ENCODE results near the gene U2AF2. TPM values are rescaled to one million over a fixed set of nuclear protein-coding genes. Genes with fewer than 3 reads are reported as not detected.

The U2AF2 gene
- total and polyA plus RNA-seq, 3 experiments from 2014 or later, result 9.5 to 386 (median 374) TPM

DNA sequence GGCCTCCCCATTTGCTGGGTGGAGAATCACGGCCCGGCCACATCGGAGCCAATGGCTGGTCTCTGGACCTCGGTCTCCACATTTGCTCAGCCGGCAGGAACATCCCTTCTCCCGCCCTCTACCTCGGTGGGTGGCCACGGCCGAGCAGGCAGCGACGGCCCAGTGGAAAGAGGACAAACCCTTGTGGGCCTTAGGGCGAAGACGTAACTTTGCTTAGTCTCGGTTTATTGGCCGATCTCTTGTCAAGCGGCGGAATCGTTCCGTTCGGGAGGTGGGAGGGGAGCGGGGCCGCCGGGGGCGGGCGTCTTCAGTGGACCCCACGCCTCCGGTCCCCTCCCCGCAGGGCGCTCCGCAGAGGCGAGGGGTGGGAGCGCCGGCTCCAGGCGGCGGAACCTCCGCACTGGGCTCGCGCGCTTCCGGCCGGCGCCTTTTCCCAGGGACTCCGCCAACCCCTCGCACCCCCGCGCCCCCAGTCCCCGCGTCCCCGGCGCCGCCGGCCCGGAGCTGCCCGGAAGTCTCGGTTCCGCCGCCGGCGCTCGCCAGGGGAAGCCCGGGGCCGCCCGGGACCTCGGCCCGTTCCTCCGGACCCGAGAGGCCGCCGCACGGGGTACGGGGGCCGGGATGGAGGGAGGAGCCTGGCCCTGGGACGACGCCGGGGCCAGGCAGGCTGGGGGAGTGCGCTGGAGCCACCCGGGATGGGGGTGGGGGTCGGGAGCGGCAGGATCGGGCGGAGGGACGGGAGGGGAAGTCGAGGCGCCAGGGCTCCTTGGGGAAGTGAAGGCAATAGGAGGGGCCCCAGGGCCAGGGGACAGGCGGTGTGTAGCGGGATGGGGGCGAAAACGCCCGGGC, 14.0 kb upstream of the U2AF2 start, which contains the start of gene ZNF580:
ZNF580 (plus strand) TSS at position 426 of the 849 bp plus-strand sequence. CDS start 1,507 bp downstream, outside the sequence.
- DNase-seq, result peak in 4 of 5 donors; percentile 41 to 69 (median 52)
- peak within 1 kb of the TSS; percentile 95 for H3K4me3 ChIP-seq (ENCODE audit: low read length)
- H3K27ac Mint-ChIP-seq, result peak within 1 kb of the TSS; percentile 84 to 98 (median 92)
- H3K36me3 ChIP-seq (ENCODE audit: insufficient read depth, low read length), result peaks cover 4% of the 10 kb centered on the region
- no peaks in the 10 kb centered on the region for H3K9me3 ChIP-seq (ENCODE audit: low read length)
- ChIA-PET POLR2A (interaction anchor here (1.9 to 2.2 kb wide), 2 partner anchors 14 to 16 kb away, joined by 10 to 11 read pairs; partner anchors contain the start of genes U2AF2 and ZNF784), CTCF (interaction anchor here (1.0 to 2.3 kb wide), 2 partner anchors 9 to 137 kb away, joined by 4 to 9 read pairs; no protein-coding TSS in a partner anchor)
- peaks cover 0 to 3% (median 0%) of the 10 kb centered on the region in 5 donors for H3K9me3 Mint-ChIP-seq
- H3K27me3 ChIP-seq (ENCODE audit: insufficient read depth, low read length, poor library complexity, severe bottlenecking), result no peaks in the 10 kb centered on the region
- H3K36me3 Mint-ChIP-seq, result peaks cover 3 to 34% (median 8%) of the 10 kb centered on the region in 3 donors
- H3K4me1 ChIP-seq (ENCODE audit: insufficient read depth, low read length), result peaks cover 49% of the 10 kb centered on the region
- peaks cover 58 to 79% (median 71%) of the 10 kb centered on the region in 3 donors for H3K4me1 Mint-ChIP-seq
- peak within 1 kb of the TSS; percentile 69 for H3K27ac ChIP-seq (ENCODE audit: low read depth, low read length)
- peaks cover 0 to 3% of the 10 kb centered on the region in 2 donors for H3K27me3 Mint-ChIP-seq
- peak within 1 kb of the TSS; percentile 84 to 97 (median 92) for H3K4me3 Mint-ChIP-seq

DNA sequence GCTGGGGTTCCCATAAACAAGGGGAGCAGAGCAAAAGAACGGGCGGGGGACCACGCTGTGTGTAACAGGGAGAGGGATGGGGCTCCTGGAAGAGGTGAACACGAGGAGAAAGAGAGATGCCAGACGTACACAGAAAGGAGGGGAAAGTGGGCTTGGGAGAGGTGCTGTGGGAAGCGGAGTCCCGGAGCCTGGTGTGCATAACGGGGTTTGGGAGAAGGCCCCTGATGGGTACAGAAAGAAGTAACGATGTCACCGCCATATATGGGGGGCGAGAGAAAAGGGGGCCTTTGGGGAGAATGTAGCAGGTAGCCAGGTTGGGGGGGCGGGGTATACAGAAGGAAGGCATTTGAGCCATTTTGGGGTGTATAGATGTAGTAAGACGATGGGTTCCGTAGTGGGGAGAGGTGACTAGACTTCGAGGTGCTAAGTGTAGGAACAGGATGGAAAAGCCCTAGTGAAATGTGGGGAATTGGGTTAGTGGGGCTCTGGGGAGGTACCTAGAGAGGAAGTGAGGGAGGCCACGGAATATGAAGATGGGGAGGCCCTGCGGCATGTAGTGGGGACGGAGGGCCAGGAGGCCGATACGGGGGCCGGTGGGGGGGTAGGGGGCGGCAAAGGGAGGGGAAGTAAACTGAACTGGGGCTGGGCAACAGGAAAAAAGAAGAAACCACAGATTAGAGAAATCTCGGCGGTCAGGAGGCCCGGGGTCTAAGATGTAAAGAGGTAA, 13.2 kb upstream of the U2AF2 start:
- Histone ChIP-seq H3K4me1 (ENCODE audit: insufficient read depth, low read length) (peaks cover 41% of the 10 kb centered on the region), H3K27me3 (ENCODE audit: insufficient read depth, low read length, poor library complexity, severe bottlenecking) (no peaks in the 10 kb centered on the region), H3K4me3 (ENCODE audit: low read length) (peak overlapping the region; percentile 95), H3K27ac (ENCODE audit: low read depth, low read length) (peak overlapping the region; percentile 69), H3K9me3 (ENCODE audit: low read length) (no peaks in the 10 kb centered on the region), H3K36me3 (ENCODE audit: insufficient read depth, low read length) (peaks cover 4% of the 10 kb centered on the region)
- H3K27ac Mint-ChIP-seq, result peak overlapping the region; percentile 84 to 97 (median 90)
- no peaks in the 10 kb centered on the region for H3K27me3 Mint-ChIP-seq
- H3K9me3 Mint-ChIP-seq, result peaks cover 0 to 3% (median 0%) of the 10 kb centered on the region in 5 donors
- peaks cover 50 to 71% (median 63%) of the 10 kb centered on the region in 3 donors for H3K4me1 Mint-ChIP-seq
- DNase-seq, result peak in 3 of 5 donors; percentile 36 to 56 (median 39)
- H3K36me3 Mint-ChIP-seq, result peaks cover 3 to 27% (median 6%) of the 10 kb centered on the region in 3 donors
- ChIA-PET CTCF (interaction anchor here (1.7 to 1.9 kb wide), 2 partner anchors 10 to 11 kb away, joined by 9 to 14 read pairs; no protein-coding TSS in a partner anchor), POLR2A (interaction anchor here (0.7 to 2.6 kb wide), 5 partner anchors 13 to 42 kb away, joined by 4 to 23 read pairs (median 10); partner anchors contain the start of genes FIZ1, U2AF2 and ZNF784)
- peak overlapping the region; percentile 84 to 97 (median 92) for H3K4me3 Mint-ChIP-seq

- DNase-seq, result peak in 1 of 5 donors; percentile 48
- CTCF ChIA-PET, result interaction anchor here (0.7 to 1.9 kb wide), 4 partner anchors 10 to 22 kb away, joined by 3 to 14 read pairs (median 6); partner anchors contain the start of gene U2AF2
- H3K36me3 Mint-ChIP-seq, result peaks cover 3 to 26% (median 6%) of the 10 kb centered on the region in 3 donors
Observed at GRCh38 chr19:55642153-55643002, 12.5 kb upstream of the U2AF2 start.

GRCh38 chr19:55643003-55643886, 11.6 kb upstream of the U2AF2 start, which contains the start of gene ZNF581:
TSS of gene ZNF581 (plus strand) at chr19:55643649. CDS start at chr19:55644572, 923 bp downstream.
- Mint-ChIP-seq H3K36me3 (peaks cover 3 to 20% (median 3%) of the 10 kb centered on the region in 3 donors), H3K4me1 (peaks cover 44 to 65% (median 58%) of the 10 kb centered on the region in 3 donors), H3K27ac (peak within 1 kb of the TSS; percentile 85 to 98 (median 96)), H3K9me3 (peaks cover 0 to 3% (median 0%) of the 10 kb centered on the region in 5 donors), H3K4me3 (peak within 1 kb of the TSS; percentile 84 to 98 (median 94)), H3K27me3 (no peaks in the 10 kb centered on the region)
- Histone ChIP-seq H3K4me1 (ENCODE audit: insufficient read depth, low read length) (peaks cover 33% of the 10 kb centered on the region), H3K36me3 (ENCODE audit: insufficient read depth, low read length) (peaks cover 4% of the 10 kb centered on the region), H3K27ac (ENCODE audit: low read depth, low read length) (peak within 1 kb of the TSS; percentile 72), H3K9me3 (ENCODE audit: low read length) (no peaks in the 10 kb centered on the region), H3K27me3 (ENCODE audit: insufficient read depth, low read length, poor library complexity, severe bottlenecking) (no peaks in the 10 kb centered on the region), H3K4me3 (ENCODE audit: low read length) (peak within 1 kb of the TSS; percentile 95)
- peak; percentile 65 to 84 (median 72) for DNase-seq
- ChIA-PET CTCF (interaction anchor here (0.7 to 1.9 kb wide), 5 partner anchors 10 to 23 kb away, joined by 3 to 14 read pairs (median 4); partner anchors contain the start of gene U2AF2), POLR2A (interaction anchor here (0.7 to 2.6 kb wide), 4 partner anchors 10 to 41 kb away, joined by 3 to 23 read pairs (median 8); partner anchors contain the start of genes U2AF2 and ZNF784)

More at GRCh38 chr19:55642153-55643002, 12.5 kb upstream of the U2AF2 start:
- Histone ChIP-seq H3K36me3 (ENCODE audit: insufficient read depth, low read length) (peaks cover 4% of the 10 kb centered on the region), H3K4me3 (ENCODE audit: low read length) (peak overlapping the region; percentile 95), H3K4me1 (ENCODE audit: insufficient read depth, low read length) (peaks cover 35% of the 10 kb centered on the region), H3K27me3 (ENCODE audit: insufficient read depth, low read length, poor library complexity, severe bottlenecking) (no peaks in the 10 kb centered on the region), H3K27ac (ENCODE audit: low read depth, low read length) (peak overlapping the region; percentile 72), H3K9me3 (ENCODE audit: low read length) (no peaks in the 10 kb centered on the region)
- peak overlapping the region; percentile 84 to 98 (median 95) for H3K4me3 Mint-ChIP-seq
- H3K27me3 Mint-ChIP-seq, result no peaks in the 10 kb centered on the region
- H3K27ac Mint-ChIP-seq, result peak overlapping the region; percentile 85 to 98 (median 96)
- peaks cover 0 to 3% (median 0%) of the 10 kb centered on the region in 5 donors for H3K9me3 Mint-ChIP-seq
- POLR2A ChIA-PET, result interaction anchor here (0.7 to 2.6 kb wide), 6 partner anchors 11 to 43 kb away, joined by 3 to 23 read pairs (median 4); partner anchors contain the start of genes FIZ1, U2AF2 and ZNF784
- H3K4me1 Mint-ChIP-seq, result peaks cover 47 to 68% (median 61%) of the 10 kb centered on the region in 3 donors

DNA sequence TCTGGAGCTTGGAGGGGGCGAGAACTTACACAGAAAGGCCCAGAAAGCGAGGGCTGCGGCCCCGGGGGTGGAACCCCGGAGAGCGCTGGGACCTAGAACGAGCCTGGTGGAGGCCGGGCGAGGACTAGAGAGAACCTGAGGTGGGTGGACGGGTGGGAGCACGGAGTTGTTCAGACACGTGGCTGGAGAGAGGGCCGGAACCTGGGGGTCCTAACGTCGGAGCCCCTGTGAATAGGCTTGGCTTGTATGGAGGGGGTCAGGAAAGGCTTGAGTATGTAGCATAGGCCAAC, 11.0 kb upstream of the U2AF2 start:
- Mint-ChIP-seq H3K27ac (peak overlapping the region; percentile 81 to 95 (median 90)), H3K27me3 (no peaks in the 10 kb centered on the region), H3K4me1 (peaks cover 44 to 65% (median 57%) of the 10 kb centered on the region in 3 donors), H3K4me3 (peak overlapping the region; percentile 84 to 98 (median 87)), H3K9me3 (peaks cover 0 to 3% (median 0%) of the 10 kb centered on the region in 5 donors), H3K36me3 (peaks cover 3 to 18% (median 3%) of the 10 kb centered on the region in 3 donors)
- peaks cover 37% of the 10 kb centered on the region for H3K4me1 ChIP-seq (ENCODE audit: insufficient read depth, low read length)
- H3K27me3 ChIP-seq (ENCODE audit: insufficient read depth, low read length, poor library complexity, severe bottlenecking), result no peaks in the 10 kb centered on the region
- peak overlapping the region; percentile 72 for H3K27ac ChIP-seq (ENCODE audit: low read depth, low read length)
- POLR2A ChIA-PET, result interaction anchor here (2.6 kb wide), 1 partner anchor 11 kb away, joined by 23 read pairs; the partner anchor contains the start of gene U2AF2
- CTCF ChIA-PET, result interaction anchor here (1.1 kb wide), 2 partner anchors 9 to 12 kb away, joined by 3 to 4 read pairs; no protein-coding TSS in a partner anchor
- peaks cover 4% of the 10 kb centered on the region for H3K36me3 ChIP-seq (ENCODE audit: insufficient read depth, low read length)
- peak overlapping the region; percentile 71 for H3K4me3 ChIP-seq (ENCODE audit: low read length)
- no peak for DNase-seq
- no peaks in the 10 kb centered on the region for H3K9me3 ChIP-seq (ENCODE audit: low read length)

DNA sequence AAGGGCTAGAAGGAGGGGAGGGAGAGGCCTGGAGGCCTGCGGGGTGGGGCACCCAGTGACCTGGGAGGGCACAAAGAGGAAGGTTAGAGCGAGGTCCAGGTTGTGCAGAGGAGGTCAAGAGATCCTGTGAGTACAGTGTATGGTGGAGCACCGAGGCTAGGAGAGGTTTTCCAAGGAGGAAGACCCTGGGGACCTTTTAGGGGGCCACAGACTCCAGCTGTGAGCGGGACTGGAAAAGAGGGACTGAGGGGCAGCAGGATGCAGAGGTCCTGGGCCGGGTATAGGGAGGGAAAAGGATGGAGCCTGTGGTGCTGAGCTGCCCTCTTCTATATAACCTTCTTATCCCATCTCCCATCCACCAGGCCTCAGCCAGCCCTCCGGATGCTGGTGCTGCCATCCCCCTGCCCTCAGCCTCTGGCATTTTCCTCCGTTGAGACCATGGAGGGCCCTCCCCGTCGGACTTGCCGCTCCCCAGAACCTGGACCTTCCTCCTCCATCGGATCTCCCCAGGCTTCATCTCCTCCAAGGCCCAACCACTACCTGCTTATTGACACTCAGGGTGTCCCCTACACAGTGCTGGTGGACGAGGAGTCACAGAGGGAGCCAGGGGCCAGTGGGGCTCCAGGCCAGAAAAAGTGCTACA, 10.5 kb upstream of the U2AF2 start:
- H3K9me3 Mint-ChIP-seq, result peaks cover 0 to 3% (median 0%) of the 10 kb centered on the region in 5 donors
- H3K36me3 ChIP-seq (ENCODE audit: insufficient read depth, low read length), result peaks cover 4% of the 10 kb centered on the region
- H3K4me1 Mint-ChIP-seq, result peaks cover 40 to 62% (median 52%) of the 10 kb centered on the region in 3 donors
- H3K27me3 Mint-ChIP-seq, result no peaks in the 10 kb centered on the region
- H3K4me3 ChIP-seq (ENCODE audit: low read length), result peak overlapping the region; percentile 71
- DNase-seq, result no peak
- H3K4me3 Mint-ChIP-seq, result peak overlapping the region; percentile 84 to 98 (median 87)
- H3K27ac Mint-ChIP-seq, result peak overlapping the region; percentile 81 to 95 (median 90)
- ChIA-PET CTCF (interaction anchor here (1.1 kb wide), 3 partner anchors 9 to 13 kb away, joined by 3 to 4 read pairs (median 4); no protein-coding TSS in a partner anchor), POLR2A (interaction anchor here (2.0 to 2.6 kb wide), 2 partner anchors 10 kb away, joined by 6 to 23 read pairs; partner anchors contain the start of gene U2AF2)
- peak overlapping the region; percentile 72 for H3K27ac ChIP-seq (ENCODE audit: low read depth, low read length)
- peaks cover 37% of the 10 kb centered on the region for H3K4me1 ChIP-seq (ENCODE audit: insufficient read depth, low read length)
- H3K36me3 Mint-ChIP-seq, result peaks cover 0 to 15% (median 0%) of the 10 kb centered on the region in 3 donors
- H3K27me3 ChIP-seq (ENCODE audit: insufficient read depth, low read length, poor library complexity, severe bottlenecking), result no peaks in the 10 kb centered on the region
- H3K9me3 ChIP-seq (ENCODE audit: low read length), result no peaks in the 10 kb centered on the region

All from CD8-positive, alpha-beta memory T cell (primary cell).